K562 (cell line): ENCODE results near the gene PRAC1.
"Not testable (repeated sequence)": the region's sequence is repeated elsewhere in the genome, so short reads cannot be mapped to it uniquely, and the experiment has no call there.

Experiments used
- ELF4 ChIP-seq: fragments of 450-650 bp; formaldehyde crosslinking; IDR thresholded peaks from 2 replicates; pipeline ENCODE4 v1.4.0; 2022; ENCODE audit warnings: missing genetic modification characterization
- IRF2 ChIP-seq: sonication (generic); formaldehyde crosslinking; IDR thresholded peaks from 2 replicates; pipeline ENCODE4 v1.8.1; 2022; ENCODE audit warnings: mild to moderate bottlenecking, missing genetic modification reagents
- POLR2A ChIP-seq: fragments of 450-650 bp; conservative IDR thresholded peaks from 2 replicates; pipeline ENCODE4 v1.6.1; 2016
- RNF2 ChIP-seq: sonication (generic); IDR thresholded peaks from 2 replicates; pipeline ENCODE4 v1.6.1; 2016
- YY1 ChIP-seq, 3 experiments: IDR thresholded peaks; 2 replicates each; pipeline ENCODE4 v1.6.1; 2011; ENCODE audit warnings: low read length in 2 of 3, mild to moderate bottlenecking in 2 of 3, moderate library complexity in 2 of 3, borderline replicate concordance in 1 of 3, control low read depth in 1 of 3, low read depth in 1 of 3; ENCODE audit not compliant: insufficient read depth in 3 of 3, insufficient replicate concordance in 2 of 3, control insufficient read depth in 1 of 3, insufficient read length in 1 of 3; ENCODE audit errors: extremely low read depth in 1 of 3
- ZKSCAN8 ChIP-seq: fragments of 200-800 bp; sonication (Bioruptor generic); IDR thresholded peaks from 2 replicates; pipeline ENCODE4 v1.6.1; 2016; ENCODE audit warnings: missing genetic modification characterization, missing compliant biosample characterization
- TF ChIP-seq, protein P1 (sequence below), 3 experiments: IDR thresholded peaks in 2 of 3; conservative IDR thresholded peaks in 1 of 3; 2 replicates each; pipeline ENCODE4 v1.5.1; 2011 to 2012; ENCODE audit warnings: low read length in 3 of 3, mild to moderate bottlenecking in 3 of 3, control low read depth in 2 of 3, improper control_type of control experiment in 1 of 3, inconsistent platforms in 1 of 3, low read depth in 1 of 3, mixed read lengths in 1 of 3, moderate library complexity in 1 of 3; ENCODE audit not compliant: insufficient read depth in 2 of 3
- TF ChIP-seq, protein P2 (sequence below): sonication (generic); formaldehyde crosslinking; IDR thresholded peaks from 2 replicates; pipeline ENCODE4 v1.8.1; 2023; ENCODE audit warnings: mild to moderate bottlenecking, missing genetic modification reagents
- TF ChIP-seq, protein P3 (sequence below): fragments of 250-450 bp; sonication (Bioruptor Pico); IDR thresholded peaks from 2 replicates; pipeline ENCODE4 v1.5.0; 2020; ENCODE audit warnings: mild to moderate bottlenecking, borderline replicate concordance

DNA sequence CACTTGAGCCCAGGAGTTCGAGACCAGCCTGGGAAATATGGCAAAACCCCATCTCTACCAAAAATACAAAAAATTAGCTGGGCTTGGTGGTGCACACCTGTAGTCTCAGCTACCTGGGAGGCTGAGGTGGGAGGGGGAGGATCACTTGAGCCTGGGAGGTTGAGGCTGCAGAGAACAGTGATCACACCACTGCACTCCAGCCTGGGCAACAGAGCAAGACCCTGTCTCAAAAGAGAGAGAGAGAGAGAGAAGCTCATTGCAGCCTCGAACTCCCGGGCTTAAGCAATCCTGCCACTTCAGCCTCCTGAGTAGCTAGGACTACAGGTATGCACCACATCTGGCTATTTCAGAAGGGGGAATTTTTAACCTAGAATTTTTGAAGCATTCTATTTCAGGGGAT, 5.8 kb downstream of the PRAC1 start:
- TF ChIP-seq, protein P1, sequence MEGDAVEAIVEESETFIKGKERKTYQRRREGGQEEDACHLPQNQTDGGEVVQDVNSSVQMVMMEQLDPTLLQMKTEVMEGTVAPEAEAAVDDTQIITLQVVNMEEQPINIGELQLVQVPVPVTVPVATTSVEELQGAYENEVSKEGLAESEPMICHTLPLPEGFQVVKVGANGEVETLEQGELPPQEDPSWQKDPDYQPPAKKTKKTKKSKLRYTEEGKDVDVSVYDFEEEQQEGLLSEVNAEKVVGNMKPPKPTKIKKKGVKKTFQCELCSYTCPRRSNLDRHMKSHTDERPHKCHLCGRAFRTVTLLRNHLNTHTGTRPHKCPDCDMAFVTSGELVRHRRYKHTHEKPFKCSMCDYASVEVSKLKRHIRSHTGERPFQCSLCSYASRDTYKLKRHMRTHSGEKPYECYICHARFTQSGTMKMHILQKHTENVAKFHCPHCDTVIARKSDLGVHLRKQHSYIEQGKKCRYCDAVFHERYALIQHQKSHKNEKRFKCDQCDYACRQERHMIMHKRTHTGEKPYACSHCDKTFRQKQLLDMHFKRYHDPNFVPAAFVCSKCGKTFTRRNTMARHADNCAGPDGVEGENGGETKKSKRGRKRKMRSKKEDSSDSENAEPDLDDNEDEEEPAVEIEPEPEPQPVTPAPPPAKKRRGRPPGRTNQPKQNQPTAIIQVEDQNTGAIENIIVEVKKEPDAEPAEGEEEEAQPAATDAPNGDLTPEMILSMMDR (IDR thresholded peaks at IDR 0.05 in 2 of 3, conservative IDR thresholded peaks at IDR 0.05 in 1 of 3; ENCODE audit: insufficient read depth in 2 of 3, low read depth in 1 of 3, low read length in 3 of 3), result not testable (repeated sequence)
- not testable (repeated sequence) for TF ChIP-seq ELF4 (CRISPR knock-in tag); ZKSCAN8 (CRISPR knock-in tag); POLR2A; YY1 (IDR thresholded peaks at IDR 0.05; ENCODE audit: borderline replicate concordance in 1 of 3, control insufficient read depth in 1 of 3, extremely low read depth in 1 of 3, insufficient read depth in 3 of 3, insufficient read length in 1 of 3, insufficient replicate concordance in 2 of 3, low read depth in 1 of 3, low read length in 2 of 3); RNF2; IRF2
- TF ChIP-seq, protein P2, sequence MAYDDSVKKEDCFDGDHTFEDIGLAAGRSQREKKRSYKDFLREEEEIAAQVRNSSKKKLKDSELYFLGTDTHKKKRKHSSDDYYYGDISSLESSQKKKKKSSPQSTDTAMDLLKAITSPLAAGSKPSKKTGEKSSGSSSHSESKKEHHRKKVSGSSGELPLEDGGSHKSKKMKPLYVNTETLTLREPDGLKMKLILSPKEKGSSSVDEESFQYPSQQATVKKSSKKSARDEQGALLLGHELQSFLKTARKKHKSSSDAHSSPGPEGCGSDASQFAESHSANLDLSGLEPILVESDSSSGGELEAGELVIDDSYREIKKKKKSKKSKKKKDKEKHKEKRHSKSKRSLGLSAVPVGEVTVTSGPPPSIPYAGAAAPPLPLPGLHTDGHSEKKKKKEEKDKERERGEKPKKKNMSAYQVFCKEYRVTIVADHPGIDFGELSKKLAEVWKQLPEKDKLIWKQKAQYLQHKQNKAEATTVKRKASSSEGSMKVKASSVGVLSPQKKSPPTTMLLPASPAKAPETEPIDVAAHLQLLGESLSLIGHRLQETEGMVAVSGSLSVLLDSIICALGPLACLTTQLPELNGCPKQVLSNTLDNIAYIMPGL (CRISPR knock-in tag), result not testable (repeated sequence)
- TF ChIP-seq, protein P3, sequence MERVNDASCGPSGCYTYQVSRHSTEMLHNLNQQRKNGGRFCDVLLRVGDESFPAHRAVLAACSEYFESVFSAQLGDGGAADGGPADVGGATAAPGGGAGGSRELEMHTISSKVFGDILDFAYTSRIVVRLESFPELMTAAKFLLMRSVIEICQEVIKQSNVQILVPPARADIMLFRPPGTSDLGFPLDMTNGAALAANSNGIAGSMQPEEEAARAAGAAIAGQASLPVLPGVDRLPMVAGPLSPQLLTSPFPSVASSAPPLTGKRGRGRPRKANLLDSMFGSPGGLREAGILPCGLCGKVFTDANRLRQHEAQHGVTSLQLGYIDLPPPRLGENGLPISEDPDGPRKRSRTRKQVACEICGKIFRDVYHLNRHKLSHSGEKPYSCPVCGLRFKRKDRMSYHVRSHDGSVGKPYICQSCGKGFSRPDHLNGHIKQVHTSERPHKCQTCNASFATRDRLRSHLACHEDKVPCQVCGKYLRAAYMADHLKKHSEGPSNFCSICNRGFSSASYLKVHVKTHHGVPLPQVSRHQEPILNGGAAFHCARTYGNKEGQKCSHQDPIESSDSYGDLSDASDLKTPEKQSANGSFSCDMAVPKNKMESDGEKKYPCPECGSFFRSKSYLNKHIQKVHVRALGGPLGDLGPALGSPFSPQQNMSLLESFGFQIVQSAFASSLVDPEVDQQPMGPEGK (CRISPR knock-in tag), result not testable (repeated sequence)
